ENCODE data around the gene ACTRT2.

ACTRT2 gene

DNA sequence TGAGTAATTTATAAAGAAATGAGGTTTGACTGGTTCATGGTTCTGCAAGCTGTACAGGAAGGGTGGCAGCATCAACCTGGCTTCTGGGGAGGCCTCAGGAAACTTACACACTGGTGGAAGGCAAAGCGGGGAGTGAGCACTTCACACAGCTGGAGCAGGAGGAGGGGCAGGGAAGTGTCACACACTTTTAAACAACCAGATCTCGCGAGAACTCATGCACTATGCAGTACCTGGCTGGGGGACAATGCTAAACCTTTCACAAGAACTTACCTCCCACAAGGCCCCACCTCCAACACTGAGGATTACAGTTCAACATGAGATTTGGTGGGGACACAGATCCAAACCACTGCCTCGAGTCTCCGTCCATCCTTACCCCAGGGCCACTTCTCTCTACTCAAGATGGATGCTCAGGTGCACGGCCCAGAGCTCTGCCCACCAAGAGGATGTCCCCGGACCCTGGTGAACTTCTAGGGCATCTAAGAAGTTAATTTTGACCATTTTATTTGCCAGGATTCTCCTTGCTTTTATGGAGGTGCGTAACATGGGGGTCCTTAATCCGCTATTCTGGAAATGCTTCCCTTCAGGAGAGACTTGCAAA is 22.7 kb upstream of the ACTRT2 start:
- no peak overlapping the region for H3K23ac ChIP-seq (ENCODE audit: low read length)
- no peak for DNase-seq
- no peak overlapping the region for H3K4me3 ChIP-seq (ENCODE audit: low read depth, low read length)
- H3K9me3 ChIP-seq (ENCODE audit: insufficient read depth, low read depth, low read length): peaks cover 50% of the 10 kb centered on the region
- no peak overlapping the region for H2BK5ac ChIP-seq (ENCODE audit: low read depth, low read length, poor library complexity)
- no peaks in the 10 kb centered on the region for H3K27me3 ChIP-seq (ENCODE audit: insufficient read depth, low read length)
- no peaks in the 10 kb centered on the region for H3K36me3 ChIP-seq (ENCODE audit: control insufficient read depth in 1 of 2, insufficient read depth in 2 of 2, low read length in 2 of 2)
- H3K4me1 ChIP-seq (ENCODE audit: control insufficient read depth in 1 of 2, insufficient read depth in 2 of 2, low read length in 2 of 2): no peaks in the 10 kb centered on the region
- H3K14ac ChIP-seq (ENCODE audit: low read length): no peak overlapping the region
- H2AK5ac ChIP-seq (ENCODE audit: low read length): no peak overlapping the region
- H3K79me2 ChIP-seq (ENCODE audit: control insufficient read depth, insufficient read depth, low read length, poor library complexity): no peaks in the 10 kb centered on the region
- no peak overlapping the region for H3K9ac ChIP-seq (ENCODE audit: low read length)
- no peak overlapping the region for H3K4me2 ChIP-seq (ENCODE audit: low read length)
- H4K91ac ChIP-seq (ENCODE audit: low read depth, low read length): no peak overlapping the region
- no peak overlapping the region for H3K27ac ChIP-seq (ENCODE audit: low read depth, low read length)
- H3K79me1 ChIP-seq (ENCODE audit: low read length): no peaks in the 10 kb centered on the region
- H2BK120ac ChIP-seq (ENCODE audit: insufficient read depth, low read length, poor library complexity): no peak overlapping the region
- WGBS (ENCODE audit: extremely low coverage, insufficient coverage, insufficient read length): no CpG with 5 or more reads among the region's 9 CpGs
- H4K8ac ChIP-seq (ENCODE audit: low read depth, low read length): no peak overlapping the region
- H2AFZ ChIP-seq (ENCODE audit: insufficient read depth, low read length, poor library complexity): no peak overlapping the region
- no peak overlapping the region for H2BK12ac ChIP-seq (ENCODE audit: low read length)
- no peak overlapping the region for H3K18ac ChIP-seq (ENCODE audit: low read length)
- H3K4ac ChIP-seq (ENCODE audit: low read depth, low read length): no peak overlapping the region
- H4K12ac ChIP-seq (ENCODE audit: low read depth, low read length): no peak overlapping the region

GRCh38 chr1:2999138-2999537 is 22.1 kb upstream of the ACTRT2 start:
- H3K27ac ChIP-seq (ENCODE audit: low read depth, low read length): no peak overlapping the region
- no peaks in the 10 kb centered on the region for H3K79me1 ChIP-seq (ENCODE audit: low read length)
- H3K9ac ChIP-seq (ENCODE audit: low read length): no peak overlapping the region
- H4K12ac ChIP-seq (ENCODE audit: low read depth, low read length): no peak overlapping the region
- no peak overlapping the region for H3K4me2 ChIP-seq (ENCODE audit: low read length)
- H3K4ac ChIP-seq (ENCODE audit: low read depth, low read length): no peak overlapping the region
- no peak overlapping the region for H2AK5ac ChIP-seq (ENCODE audit: low read length)
- H3K79me2 ChIP-seq (ENCODE audit: control insufficient read depth, insufficient read depth, low read length, poor library complexity): no peaks in the 10 kb centered on the region
- H2BK12ac ChIP-seq (ENCODE audit: low read length): no peak overlapping the region
- H3K18ac ChIP-seq (ENCODE audit: low read length): no peak overlapping the region
- no peak for DNase-seq
- no peak overlapping the region for H4K91ac ChIP-seq (ENCODE audit: low read depth, low read length)
- no peaks in the 10 kb centered on the region for H3K36me3 ChIP-seq (ENCODE audit: control insufficient read depth in 1 of 2, insufficient read depth in 2 of 2, low read length in 2 of 2)
- H4K8ac ChIP-seq (ENCODE audit: low read depth, low read length): no peak overlapping the region
- no CpG with 5 or more reads among the region's 2 CpGs for WGBS (ENCODE audit: extremely low coverage, insufficient coverage, insufficient read length)
- H3K27me3 ChIP-seq (ENCODE audit: insufficient read depth, low read length): no peaks in the 10 kb centered on the region
- no peak overlapping the region for H2BK120ac ChIP-seq (ENCODE audit: insufficient read depth, low read length, poor library complexity)
- no peak overlapping the region for H3K14ac ChIP-seq (ENCODE audit: low read length)
- no peak overlapping the region for H2AFZ ChIP-seq (ENCODE audit: insufficient read depth, low read length, poor library complexity)
- H3K9me3 ChIP-seq (ENCODE audit: insufficient read depth, low read depth, low read length): peaks cover 52% of the 10 kb centered on the region
- no peak overlapping the region for H3K4me3 ChIP-seq (ENCODE audit: low read depth, low read length)
- H3K4me1 ChIP-seq (ENCODE audit: control insufficient read depth in 1 of 2, insufficient read depth in 2 of 2, low read length in 2 of 2): no peaks in the 10 kb centered on the region
- H3K23ac ChIP-seq (ENCODE audit: low read length): no peak overlapping the region
- no peak overlapping the region for H2BK5ac ChIP-seq (ENCODE audit: low read depth, low read length, poor library complexity)

- no peak for DNase-seq
- no peak overlapping the region for H3K27ac ChIP-seq (ENCODE audit: low read depth, low read length)
- no peak overlapping the region for H3K18ac ChIP-seq (ENCODE audit: low read length)
- H3K79me2 ChIP-seq (ENCODE audit: control insufficient read depth, insufficient read depth, low read length, poor library complexity): no peaks in the 10 kb centered on the region
- H3K36me3 ChIP-seq (ENCODE audit: control insufficient read depth in 1 of 2, insufficient read depth in 2 of 2, low read length in 2 of 2): no peaks in the 10 kb centered on the region
- H3K4me2 ChIP-seq (ENCODE audit: low read length): no peak overlapping the region
- no peak overlapping the region for H2BK5ac ChIP-seq (ENCODE audit: low read depth, low read length, poor library complexity)
- H2AFZ ChIP-seq (ENCODE audit: insufficient read depth, low read length, poor library complexity): no peak overlapping the region
- H3K14ac ChIP-seq (ENCODE audit: low read length): no peak overlapping the region
- H2BK120ac ChIP-seq (ENCODE audit: insufficient read depth, low read length, poor library complexity): no peak overlapping the region
- H3K27me3 ChIP-seq (ENCODE audit: insufficient read depth, low read length): no peaks in the 10 kb centered on the region
- H2AK5ac ChIP-seq (ENCODE audit: low read length): no peak overlapping the region
- no peak overlapping the region for H4K91ac ChIP-seq (ENCODE audit: low read depth, low read length)
- no peaks in the 10 kb centered on the region for H3K79me1 ChIP-seq (ENCODE audit: low read length)
- H3K4ac ChIP-seq (ENCODE audit: low read depth, low read length): no peak overlapping the region
- no CpG with 5 or more reads among the region's 6 CpGs for WGBS (ENCODE audit: extremely low coverage, insufficient coverage, insufficient read length)
- no peak overlapping the region for H4K8ac ChIP-seq (ENCODE audit: low read depth, low read length)
- peaks cover 53% of the 10 kb centered on the region for H3K9me3 ChIP-seq (ENCODE audit: insufficient read depth, low read depth, low read length)
- no peak overlapping the region for H3K4me3 ChIP-seq (ENCODE audit: low read depth, low read length)
- no peak overlapping the region for H3K23ac ChIP-seq (ENCODE audit: low read length)
- H2BK12ac ChIP-seq (ENCODE audit: low read length): no peak overlapping the region
- no peak overlapping the region for H3K9ac ChIP-seq (ENCODE audit: low read length)
- no peaks in the 10 kb centered on the region for H3K4me1 ChIP-seq (ENCODE audit: control insufficient read depth in 1 of 2, insufficient read depth in 2 of 2, low read length in 2 of 2)
- no peak overlapping the region for H4K12ac ChIP-seq (ENCODE audit: low read depth, low read length)
Observed at GRCh38 chr1:2999571-2999970, 21.7 kb upstream of the ACTRT2 start.

- H3K23ac ChIP-seq (ENCODE audit: low read length): no peak overlapping the region
- H2BK12ac ChIP-seq (ENCODE audit: low read length): no peak overlapping the region
- peaks cover 58% of the 10 kb centered on the region for H3K9me3 ChIP-seq (ENCODE audit: insufficient read depth, low read depth, low read length)
- H3K18ac ChIP-seq (ENCODE audit: low read length): no peak overlapping the region
- H3K4me1 ChIP-seq (ENCODE audit: control insufficient read depth in 1 of 2, insufficient read depth in 2 of 2, low read length in 2 of 2): no peaks in the 10 kb centered on the region
- no peaks in the 10 kb centered on the region for H3K79me1 ChIP-seq (ENCODE audit: low read length)
- no peak overlapping the region for H2AK5ac ChIP-seq (ENCODE audit: low read length)
- H3K14ac ChIP-seq (ENCODE audit: low read length): no peak overlapping the region
- no peak overlapping the region for H3K9ac ChIP-seq (ENCODE audit: low read length)
- no peak overlapping the region for H3K4me3 ChIP-seq (ENCODE audit: low read depth, low read length)
- no peak overlapping the region for H4K91ac ChIP-seq (ENCODE audit: low read depth, low read length)
- H2AFZ ChIP-seq (ENCODE audit: insufficient read depth, low read length, poor library complexity): no peak overlapping the region
- no peaks in the 10 kb centered on the region for H3K27me3 ChIP-seq (ENCODE audit: insufficient read depth, low read length)
- no peak overlapping the region for H2BK120ac ChIP-seq (ENCODE audit: insufficient read depth, low read length, poor library complexity)
- H3K27ac ChIP-seq (ENCODE audit: low read depth, low read length): no peak overlapping the region
- no peak overlapping the region for H3K4me2 ChIP-seq (ENCODE audit: low read length)
- no peak for DNase-seq
- H4K8ac ChIP-seq (ENCODE audit: low read depth, low read length): no peak overlapping the region
- no peaks in the 10 kb centered on the region for H3K79me2 ChIP-seq (ENCODE audit: control insufficient read depth, insufficient read depth, low read length, poor library complexity)
- H4K12ac ChIP-seq (ENCODE audit: low read depth, low read length): no peak overlapping the region
- H3K36me3 ChIP-seq (ENCODE audit: control insufficient read depth in 1 of 2, insufficient read depth in 2 of 2, low read length in 2 of 2): no peaks in the 10 kb centered on the region
- WGBS (ENCODE audit: extremely low coverage, insufficient coverage, insufficient read length): no CpG with 5 or more reads among the region's 15 CpGs
- no peak overlapping the region for H2BK5ac ChIP-seq (ENCODE audit: low read depth, low read length, poor library complexity)
- H3K4ac ChIP-seq (ENCODE audit: low read depth, low read length): no peak overlapping the region
Observed at GRCh38 chr1:3000214-3000613, 21.1 kb upstream of the ACTRT2 start.
